Endothelial cell of umbilical vein (primary cell): ENCODE data around the gene ALG8. TPM values are rescaled to one million over a fixed set of nuclear protein-coding genes. Genes with fewer than 3 reads are reported as not detected.

Experiments used
- BruUV-seq: library from RNA; stranded (reverse); fragments of 400-500 nt; replicated peaks from 2 replicates; lab custom pipeline; 2021; lab: Mats Ljungman, UMichigan
- CTCF ChIA-PET: fragments of 300-600, 350-600 bp; sonication (Branson Sonifier 250); formaldehyde crosslinking; loops from one replicate; lab custom pipeline; 2021; ENCODE audit warnings: antibody characterized with exemption, inconsistent platforms; lab: Charles Lee
- POLR2A ChIA-PET: fragments of 300-600, 350-600 bp; sonication (Branson Sonifier 250); formaldehyde crosslinking; loops from one replicate; lab custom pipeline; 2021; ENCODE audit warnings: antibody characterized with exemption, inconsistent platforms; lab: Charles Lee
- DNase-seq: peaks from one replicate; pipeline ENCODE4 v3.0.0-alpha.2; 2011; ENCODE audit warnings: low read depth, low spot score
- FAIRE-seq: peaks from 2 replicates; lab custom pipeline; 2011; peaks lifted over from hg19 to GRCh38; lab: Jason Lieb, UNC
- H2AFZ ChIP-seq: 2 replicates; pipeline ENCODE4 v1.6.0; 2012; ENCODE audit warnings: low read depth, low read length, control low read depth, inconsistent platforms
- H3K27ac ChIP-seq: 2 replicates; pipeline ENCODE4 v1.5.1; 2011; ENCODE audit warnings: low read depth, mild to moderate bottlenecking, control low read depth, low read length, moderate library complexity; ENCODE audit not compliant: insufficient read depth
- H3K27me3 ChIP-seq, 2 experiments: 2 replicates each; pipeline versions ENCODE4 v1.6.0 to v1.6.1; 2011; ENCODE audit warnings: low read length in 2 of 2, mixed read lengths in 1 of 2; ENCODE audit not compliant: control insufficient read depth in 2 of 2, insufficient read depth in 2 of 2
- H3K36me3 ChIP-seq, 2 experiments: 2 replicates in 1 of 2; 3 replicates in 1 of 2; pipeline ENCODE4 v1.5.1; 2011; ENCODE audit warnings: low read length in 2 of 2, mild to moderate bottlenecking in 1 of 2, moderate library complexity in 1 of 2; ENCODE audit not compliant: control insufficient read depth in 2 of 2, insufficient read depth in 2 of 2; ENCODE audit errors: extremely low read depth in 1 of 2
- H3K4me1 ChIP-seq: 3 replicates; pipeline ENCODE4 v1.5.1; 2011; ENCODE audit warnings: mild to moderate bottlenecking, low read length; ENCODE audit not compliant: control insufficient read depth, insufficient read depth; ENCODE audit errors: extremely low read depth
- H3K4me2 ChIP-seq: 2 replicates; pipeline ENCODE4 v1.6.1; 2011; ENCODE audit warnings: low read length, control low read depth, mixed read lengths; ENCODE audit not compliant: insufficient read depth
- H3K4me3 ChIP-seq, 3 experiments: fragments of 200-600 bp in 1 of 3; sonication (generic), shearing (Covaris generic) in 1 of 3; replicated peaks in 1 of 3; 2 replicates each; pipeline ENCODE4 v1.5.1; 2011 to 2016; ENCODE audit warnings: control low read depth in 3 of 3, low read length in 3 of 3, mild to moderate bottlenecking in 2 of 3, inconsistent platforms in 1 of 3, low read depth in 1 of 3, moderate library complexity in 1 of 3; ENCODE audit not compliant: insufficient read depth in 1 of 3
- H3K79me2 ChIP-seq: 2 replicates; pipeline ENCODE4 v1.6.0; 2012; ENCODE audit warnings: low read length, inconsistent platforms; ENCODE audit not compliant: control insufficient read depth, insufficient read depth
- H3K9ac ChIP-seq: replicated peaks from 2 replicates; pipeline ENCODE3; 2011; ENCODE audit warnings: low read length, control low read depth; ENCODE audit not compliant: insufficient read depth; ENCODE audit errors: extremely low read depth
- H3K9me1 ChIP-seq: replicated peaks from 3 replicates; pipeline ENCODE4 v1.6.0; 2011; ENCODE audit warnings: mild to moderate bottlenecking, low read length; ENCODE audit not compliant: control insufficient read depth, insufficient read depth; ENCODE audit errors: extremely low read depth
- H3K9me3 ChIP-seq: replicated peaks from 2 replicates; pipeline ENCODE4 v1.5.1; 2012; ENCODE audit warnings: low read length, inconsistent platforms; ENCODE audit not compliant: control insufficient read depth, insufficient read depth
- H4K20me1 ChIP-seq: replicated peaks from 2 replicates; pipeline ENCODE3; 2011; ENCODE audit warnings: mild to moderate bottlenecking, low read length; ENCODE audit not compliant: control insufficient read depth, insufficient read depth; ENCODE audit errors: extremely low read depth
- CTCF ChIP-seq, 2 donors: IDR thresholded peaks; 1 replicate in 1 of 2; 2 replicates in 1 of 2; pipeline ENCODE4 v1.5.1; 2011; ENCODE audit warnings: low read length in 2 of 2, mild to moderate bottlenecking in 2 of 2, moderate library complexity in 2 of 2, control low read depth in 1 of 2, inconsistent platforms in 1 of 2, low read depth in 1 of 2; ENCODE audit not compliant: insufficient read depth in 1 of 2; ENCODE audit errors: extremely low read depth in 1 of 2
- EZH2 ChIP-seq: IDR thresholded peaks from 2 replicates; pipeline ENCODE4 v1.6.1; 2012; ENCODE audit warnings: borderline replicate concordance, low read depth, mild to moderate bottlenecking, moderate library complexity, low read length, inconsistent platforms; ENCODE audit not compliant: severe bottlenecking
- FOS ChIP-seq: IDR thresholded peaks from 2 replicates; pipeline ENCODE4 v1.6.1; 2011; ENCODE audit warnings: mild to moderate bottlenecking, low read length, moderate library complexity, borderline replicate concordance; ENCODE audit not compliant: insufficient read depth
- GATA2 ChIP-seq: IDR thresholded peaks from 2 replicates; pipeline ENCODE4 v1.7.0; 2011; ENCODE audit warnings: low read depth, mild to moderate bottlenecking, moderate library complexity, mixed read lengths, low read length; ENCODE audit not compliant: insufficient read length, insufficient read depth
- JUN ChIP-seq: IDR thresholded peaks from 2 replicates; pipeline ENCODE4 v1.6.1; 2011; ENCODE audit warnings: borderline replicate concordance, low read depth; ENCODE audit not compliant: insufficient read length, insufficient read depth
- MAX ChIP-seq: IDR thresholded peaks from 2 replicates; pipeline ENCODE4 v1.6.1; 2011; ENCODE audit not compliant: insufficient read depth, insufficient read length
- MYC ChIP-seq: IDR thresholded peaks from one replicate; pipeline ENCODE4 v1.6.1; 2011; ENCODE audit warnings: mild to moderate bottlenecking, low read depth, low read length
- POLR2A ChIP-seq: IDR thresholded peaks from 2 replicates; pipeline ENCODE4 v1.6.1; 2012; ENCODE audit warnings: low read depth, mild to moderate bottlenecking, control low read depth, low read length
- POLR2AphosphoS5 ChIP-seq: IDR thresholded peaks from 2 replicates; pipeline ENCODE4 v1.6.1; 2012; ENCODE audit warnings: low read depth, mild to moderate bottlenecking, control low read depth, low read length, moderate library complexity; ENCODE audit not compliant: insufficient read depth
- dilution Hi-C: fragments of 300-500 bp; cut with MboI; formaldehyde crosslinking; loops from one replicate; pipeline ENCODE4 v1.15.0; 2019; ENCODE audit warnings: low sequenced_read_pairs; ENCODE audit not compliant: extremely low pct_ligation_motif_present
- intact Hi-C: fragments of 100-400 bp; cut with micrococcal nuclease; formaldehyde crosslinking; loops from one replicate; pipeline ENCODE4 v1.10.0; 2022
- polyA plus RNA-seq, 4 experiments: library from polyadenylated mRNA; depleted of rRNA in 3 of 4; stranded (reverse) in 3 of 4; unstranded in 1 of 4; fragments of >200 nt; gene quantifications; 2 replicates each; pipeline versions ENCODE4 v1.2.1 to v1.2.3, GENCODE V29; 2011 to 2012; ENCODE audit warnings: missing spikeins in 1 of 4
- total RNA-seq: library from RNA; stranded (reverse); gene quantifications from 2 replicates; pipeline ENCODE4 v1.2.3, GENCODE V29; 2021

The ALG8 gene
- total and polyA plus RNA-seq, 2 donors (not counting 3 experiments of a cell fraction or from before 2014, with no cell fraction given): 43.9 to 48.2 TPM

GRCh38 chr11:78054971-78055370 lies 84.5 kb downstream of the ALG8 start:
- no peak overlapping the region for H3K4me2 ChIP-seq
- H3K36me3 ChIP-seq: no peaks in the 10 kb centered on the region
- no peaks in the 10 kb centered on the region for H3K27me3 ChIP-seq
- dilution Hi-C loops: no loop called here
- intact Hi-C loops: no loop called here
- no peak overlapping the region for H3K27ac ChIP-seq
- H3K9me3 ChIP-seq: no peaks in the 10 kb centered on the region
- H4K20me1 ChIP-seq: no peaks in the 10 kb centered on the region
- no TSS peak for BruUV-seq
- TF ChIP-seq EZH2: no peak
- no peak for TF ChIP-seq MYC
- no peak for TF ChIP-seq JUN
- no peak for TF ChIP-seq POLR2A
- TF ChIP-seq GATA2: no peak
- TF ChIP-seq FOS: no peak
- no peak for TF ChIP-seq CTCF (IDR thresholded peaks at IDR 0.05; ENCODE audit: extremely low read depth in 1 of 2, insufficient read depth in 1 of 2, low read depth in 1 of 2, low read length in 2 of 2)
- TF ChIP-seq POLR2AphosphoS5: no peak
- no peak for TF ChIP-seq MAX
- FAIRE-seq (no peak), DNase-seq (no peak)
- CTCF ChIA-PET: interaction anchor here (1.2 to 1.6 kb wide), 3 partner anchors 10 to 509 kb away, joined by 3 to 5 read pairs (median 3); no protein-coding TSS in a partner anchor
- no peaks in the 10 kb centered on the region for H3K79me2 ChIP-seq
- H3K4me1 ChIP-seq: peaks cover 3% of the 10 kb centered on the region
- no peak overlapping the region for H3K4me3 ChIP-seq
- POLR2A ChIA-PET: no interaction called here
- H2AFZ ChIP-seq: no peak overlapping the region
- H3K9me1 ChIP-seq: no peaks in the 10 kb centered on the region
- no peak overlapping the region for H3K9ac ChIP-seq
